ENCODE results near the gene DGKB. TPM values are rescaled to one million over a fixed set of nuclear protein-coding genes. Genes with fewer than 3 reads are reported as not detected.

The DGKB gene
- total RNA-seq, 6 experiments from 2014 or later, result 0.23 to 0.76 (median 0.61) TPM

DNA sequence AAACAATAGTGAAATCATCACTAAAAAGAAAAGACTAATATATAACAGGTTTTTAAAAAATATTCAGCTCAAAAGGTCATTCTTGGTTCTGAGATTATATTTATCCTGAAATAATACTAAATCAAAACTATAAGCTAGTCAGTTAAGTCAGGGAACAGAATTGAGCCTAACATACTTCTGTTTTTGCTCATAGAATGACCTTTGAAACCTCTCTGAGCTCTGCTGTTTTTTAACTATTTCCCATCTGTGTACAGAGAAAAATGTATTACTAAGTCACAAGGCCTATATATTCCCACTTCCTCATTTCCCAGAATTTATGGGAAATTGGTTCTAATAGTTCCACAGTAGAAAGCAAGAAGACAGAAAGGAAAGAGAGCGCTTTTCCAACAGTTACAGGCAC, 566.3 kb downstream of the DGKB start:
- Mint-ChIP-seq H3K9me3 (no peaks in the 10 kb centered on the region), H3K4me1 (ENCODE audit: low read depth) (no peaks in the 10 kb centered on the region), H3K4me3 (no peak overlapping the region), H3K27ac (no peak overlapping the region), H3K27me3 (ENCODE audit: insufficient read depth) (no peaks in the 10 kb centered on the region), H3K36me3 (ENCODE audit: low read depth) (no peaks in the 10 kb centered on the region)
- TF ChIP-seq CTCF (IDR thresholded peaks at IDR 0.05), result no peak
- DNase-seq, result no peak

DNA sequence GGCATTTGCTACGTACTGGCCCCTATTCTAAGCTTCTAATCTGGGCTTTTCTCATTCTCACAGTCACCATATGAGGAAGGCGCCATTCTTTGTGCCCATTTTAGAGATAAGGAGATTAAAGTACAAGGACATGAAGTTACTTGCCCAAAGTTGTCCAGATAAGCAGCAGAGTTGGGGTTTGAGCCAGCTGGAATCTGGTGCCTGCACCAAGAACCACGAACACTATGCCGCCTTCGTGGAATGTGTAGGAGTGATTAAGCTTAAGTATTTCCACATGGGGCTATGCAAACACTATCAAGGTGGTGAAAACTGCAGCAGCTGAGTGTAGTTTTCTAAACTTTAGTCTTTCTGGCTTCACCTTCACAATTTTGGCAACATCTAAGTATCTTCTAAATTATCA, 570.4 kb downstream of the DGKB start:
- H3K27me3 Mint-ChIP-seq (ENCODE audit: insufficient read depth), result no peaks in the 10 kb centered on the region
- H3K4me3 Mint-ChIP-seq, result no peak overlapping the region
- no peak overlapping the region for H3K27ac Mint-ChIP-seq
- no peak for DNase-seq
- no peaks in the 10 kb centered on the region for H3K36me3 Mint-ChIP-seq (ENCODE audit: low read depth)
- H3K4me1 Mint-ChIP-seq (ENCODE audit: low read depth), result no peaks in the 10 kb centered on the region
- no peaks in the 10 kb centered on the region for H3K9me3 Mint-ChIP-seq
- no peak for TF ChIP-seq CTCF (IDR thresholded peaks at IDR 0.05)

- peaks cover 8% of the 10 kb centered on the region for H3K9me3 Mint-ChIP-seq
- no peaks in the 10 kb centered on the region for H3K36me3 Mint-ChIP-seq (ENCODE audit: low read depth)
- no peak for DNase-seq
- no peak overlapping the region for H3K27ac Mint-ChIP-seq
- H3K4me1 Mint-ChIP-seq (ENCODE audit: low read depth), result no peaks in the 10 kb centered on the region
- no peak overlapping the region for H3K4me3 Mint-ChIP-seq
- TF ChIP-seq CTCF (IDR thresholded peaks at IDR 0.05), result no peak
- H3K27me3 Mint-ChIP-seq (ENCODE audit: insufficient read depth), result no peaks in the 10 kb centered on the region
Observed at GRCh38 chr7:14324767-14325166, 577.8 kb downstream of the DGKB start.

- H3K4me3 Mint-ChIP-seq, result no peak overlapping the region
- H3K9me3 Mint-ChIP-seq, result peaks cover 8% of the 10 kb centered on the region
- no peak overlapping the region for H3K27ac Mint-ChIP-seq
- H3K36me3 Mint-ChIP-seq (ENCODE audit: low read depth), result no peaks in the 10 kb centered on the region
- no peak for DNase-seq
- TF ChIP-seq CTCF (IDR thresholded peaks at IDR 0.05), result no peak
- H3K4me1 Mint-ChIP-seq (ENCODE audit: low read depth), result no peaks in the 10 kb centered on the region
- H3K27me3 Mint-ChIP-seq (ENCODE audit: insufficient read depth), result no peaks in the 10 kb centered on the region
Observed at GRCh38 chr7:14322724-14323123, 579.8 kb downstream of the DGKB start.

- Mint-ChIP-seq H3K4me3 (no peak overlapping the region), H3K36me3 (ENCODE audit: low read depth) (no peaks in the 10 kb centered on the region), H3K4me1 (ENCODE audit: low read depth) (no peaks in the 10 kb centered on the region), H3K27ac (no peak overlapping the region), H3K27me3 (ENCODE audit: insufficient read depth) (no peaks in the 10 kb centered on the region), H3K9me3 (peaks cover 8% of the 10 kb centered on the region)
- no peak for TF ChIP-seq CTCF (IDR thresholded peaks at IDR 0.05)
- DNase-seq, result no peak
Observed at GRCh38 chr7:14321947-14322346, 580.6 kb downstream of the DGKB start.

DNA sequence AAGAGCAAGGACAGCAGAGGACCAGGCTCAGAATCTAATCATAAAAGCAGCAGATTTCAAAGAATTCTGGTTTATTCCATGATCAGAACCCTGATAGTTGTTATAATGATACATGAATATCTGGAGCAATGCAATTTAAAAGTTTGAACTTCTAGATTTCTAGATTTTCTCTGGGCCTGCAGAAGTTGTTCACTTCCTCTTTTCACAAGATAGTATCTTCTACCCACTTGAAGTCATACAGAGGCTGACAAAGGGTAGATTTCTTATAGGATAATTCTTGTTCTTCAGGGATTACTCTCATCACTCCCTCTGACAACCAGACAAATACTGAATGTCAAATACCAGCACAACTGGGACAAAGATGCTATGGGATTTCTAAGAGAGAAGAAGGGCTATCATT, 593.1 kb downstream of the DGKB start:
- Mint-ChIP-seq H3K36me3 (ENCODE audit: low read depth) (no peaks in the 10 kb centered on the region), H3K9me3 (no peaks in the 10 kb centered on the region), H3K27me3 (ENCODE audit: insufficient read depth) (no peaks in the 10 kb centered on the region; the same call in 1 of the 2 replicates), H3K4me3 (no peak overlapping the region), H3K27ac (no peak overlapping the region), H3K4me1 (ENCODE audit: low read depth) (no peaks in the 10 kb centered on the region)
- TF ChIP-seq CTCF (IDR thresholded peaks at IDR 0.05), result no peak
- DNase-seq, result no peak
